Upper lobe of left lung (tissue), 6 donors: Measurements from ENCODE around the gene HNRNPA1. TPM values are rescaled to one million over a fixed set of nuclear protein-coding genes. Genes with fewer than 3 reads are reported as not detected.

Experiments
- ATAC-seq, 2 donors: fragments of 200-7000 bp; cut with Tn5 transposase; one replicate each; pipeline ENCODE4 v1.9.1; 2022; ENCODE audit warnings: mild to moderate bottlenecking in 2 of 2, moderate library complexity in 2 of 2; ENCODE audit not compliant: low FRiP score in 2 of 2
- DNase-seq, 2 donors: peaks; one replicate each; pipeline ENCODE4 v3.0.0-alpha.2; 2019 to 2020
- H3K27ac ChIP-seq, 4 donors: fragments of 200-600 bp; sonication (generic); one replicate each; pipeline ENCODE4 v1.5.1; 2016 to 2019
- H3K27me3 ChIP-seq, 4 donors: fragments of 200-600 bp; sonication (generic); one replicate each; pipeline ENCODE4 v1.5.1; 2017 to 2019
- H3K36me3 ChIP-seq, 4 donors: fragments of 200-600 bp; sonication (generic); one replicate each; pipeline ENCODE4 v1.5.1; 2016 to 2019
- H3K4me1 ChIP-seq, 4 donors: fragments of 200-600 bp; sonication (generic); one replicate each; pipeline ENCODE4 v1.5.1; 2018 to 2019
- H3K4me3 ChIP-seq, 4 donors: fragments of 200-600 bp; sonication (generic); one replicate each; pipeline ENCODE4 v1.5.1; 2017 to 2019; ENCODE audit warnings: mild to moderate bottlenecking in 2 of 4, moderate library complexity in 1 of 4
- H3K9me3 ChIP-seq, 4 donors: fragments of 200-600 bp; sonication (generic); one replicate each; pipeline ENCODE4 v1.5.1; 2018 to 2019
- EP300 ChIP-seq, 4 donors: sonication (generic); formaldehyde crosslinking; IDR thresholded peaks; one replicate each; pipeline ENCODE4 v1.5.1; 2017; ENCODE audit warnings: antibody characterized with exemption in 4 of 4, control low read depth in 2 of 4
- POLR2A ChIP-seq, 4 donors: fragments of 450-650 bp; IDR thresholded peaks; one replicate each; pipeline ENCODE4 v1.5.1; 2016 to 2017; ENCODE audit warnings: antibody characterized with exemption in 4 of 4, mild to moderate bottlenecking in 2 of 4
- POLR2AphosphoS5 ChIP-seq, 2 donors: sonication (generic); formaldehyde crosslinking; IDR thresholded peaks; one replicate each; pipeline ENCODE4 v1.5.1; 2017; ENCODE audit warnings: antibody characterized with exemption in 2 of 2
- WGBS, 2 donors: methylation state at CpG; one replicate each; pipeline ENCODE4 v1.1.5; 2017 to 2018; 5-methylcytosine and 5-hydroxymethylcytosine counted together
- total RNA-seq, 6 donors: library from RNA; depleted of rRNA in 4 of 6; stranded (reverse); fragments of >200 nt in 4 of 6; gene quantifications; one replicate each; pipeline versions ENCODE4 v1.1.0 to v1.2.1, GENCODE V29; 2016 to 2021
- TF ChIP-seq, protein P1 (sequence below), 6 experiments: fragments of 450-650 bp in 4 of 6; fragments of 200-600 bp in 2 of 6; sonication (generic) in 2 of 6; IDR thresholded peaks; one replicate each; pipeline ENCODE4 v1.5.1; 2016 to 2019; ENCODE audit warnings: antibody characterized with exemption in 6 of 6
- donor health status: DM: no; HTN: no; CAD: no; lungs with moderate emphysema.
- donor health status: DM: no; HTN: yes; CAD: no; lungs with severe emphysema.

HNRNPA1 gene
- total RNA-seq, 6 donors from 2014 or later = 255 to 870 (median 475) TPM

DNA sequence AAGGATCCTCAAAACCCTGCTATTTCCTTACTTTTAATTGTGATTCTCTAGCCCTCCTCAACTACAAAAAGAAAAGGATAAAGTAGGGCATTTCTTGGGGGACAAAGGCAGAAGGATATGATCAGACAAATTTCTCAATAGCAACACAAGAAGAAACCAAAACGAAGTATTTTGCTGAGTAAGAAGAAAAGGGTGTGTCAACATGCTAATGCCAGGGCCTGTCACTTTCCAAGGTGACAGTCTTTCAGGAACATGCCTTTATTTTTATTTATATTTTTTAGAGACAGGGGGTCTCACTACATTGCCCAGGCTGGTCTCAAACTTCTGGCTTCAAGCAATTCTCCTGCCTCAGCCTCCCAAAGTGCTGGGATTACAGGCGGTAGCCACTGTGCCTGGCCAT is 40.4 kb upstream of the HNRNPA1 start:
- no peaks in the 10 kb centered on the region for H3K9me3 ChIP-seq
- H3K36me3 ChIP-seq = peaks cover 0 to 65% (median 29%) of the 10 kb centered on the region in 4 donors
- no peak overlapping the region for H3K4me3 ChIP-seq
- no peaks in the 10 kb centered on the region for H3K27me3 ChIP-seq
- 68 to 70% methylated on average over 2 of the region's 2 CpGs for WGBS, 2 donors
- no peaks in the 10 kb centered on the region for H3K4me1 ChIP-seq
- no peak overlapping the region for H3K27ac ChIP-seq
- DNase-seq (no peak), ATAC-seq (no peak)
- TF ChIP-seq POLR2AphosphoS5 (IDR thresholded peaks at IDR 0.05) (no peak), EP300 (IDR thresholded peaks at IDR 0.05) (no peak), POLR2A (IDR thresholded peaks at IDR 0.05) (no peak)
- TF ChIP-seq, protein P1, sequence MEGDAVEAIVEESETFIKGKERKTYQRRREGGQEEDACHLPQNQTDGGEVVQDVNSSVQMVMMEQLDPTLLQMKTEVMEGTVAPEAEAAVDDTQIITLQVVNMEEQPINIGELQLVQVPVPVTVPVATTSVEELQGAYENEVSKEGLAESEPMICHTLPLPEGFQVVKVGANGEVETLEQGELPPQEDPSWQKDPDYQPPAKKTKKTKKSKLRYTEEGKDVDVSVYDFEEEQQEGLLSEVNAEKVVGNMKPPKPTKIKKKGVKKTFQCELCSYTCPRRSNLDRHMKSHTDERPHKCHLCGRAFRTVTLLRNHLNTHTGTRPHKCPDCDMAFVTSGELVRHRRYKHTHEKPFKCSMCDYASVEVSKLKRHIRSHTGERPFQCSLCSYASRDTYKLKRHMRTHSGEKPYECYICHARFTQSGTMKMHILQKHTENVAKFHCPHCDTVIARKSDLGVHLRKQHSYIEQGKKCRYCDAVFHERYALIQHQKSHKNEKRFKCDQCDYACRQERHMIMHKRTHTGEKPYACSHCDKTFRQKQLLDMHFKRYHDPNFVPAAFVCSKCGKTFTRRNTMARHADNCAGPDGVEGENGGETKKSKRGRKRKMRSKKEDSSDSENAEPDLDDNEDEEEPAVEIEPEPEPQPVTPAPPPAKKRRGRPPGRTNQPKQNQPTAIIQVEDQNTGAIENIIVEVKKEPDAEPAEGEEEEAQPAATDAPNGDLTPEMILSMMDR (IDR thresholded peaks at IDR 0.05) = no peak

DNA sequence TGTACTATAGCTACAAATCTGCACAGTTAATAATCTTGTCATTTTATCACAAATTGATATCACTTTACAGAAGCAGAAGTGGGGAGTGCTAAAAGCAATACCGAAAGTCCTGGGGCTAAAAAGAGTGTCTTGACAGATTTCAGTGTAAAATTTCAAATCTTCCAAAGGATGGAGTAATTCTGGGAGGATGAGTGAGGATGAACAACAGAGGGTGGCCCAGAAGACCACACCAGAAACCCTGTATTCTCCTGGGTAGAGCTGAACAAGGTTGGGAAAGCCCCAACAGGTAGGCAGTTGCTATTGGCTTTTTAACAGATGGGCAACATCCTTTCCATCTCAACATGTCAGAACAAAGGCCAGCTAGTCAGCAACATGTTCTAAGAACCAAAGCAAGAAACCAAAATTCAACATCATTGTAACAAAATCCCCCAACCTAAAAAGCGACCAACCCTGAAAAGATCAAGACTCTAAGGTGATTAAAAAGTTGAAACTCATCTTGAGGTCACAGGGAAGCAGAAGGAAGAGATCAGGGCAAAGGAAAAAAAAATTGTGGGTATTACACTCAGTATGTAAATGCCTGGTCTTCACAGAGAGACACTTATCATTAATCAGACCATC is 39.4 kb upstream of the HNRNPA1 start:
- Histone ChIP-seq H3K4me3 (no peak overlapping the region), H3K9me3 (no peaks in the 10 kb centered on the region), H3K27ac (no peak overlapping the region), H3K4me1 (no peaks in the 10 kb centered on the region), H3K27me3 (no peaks in the 10 kb centered on the region), H3K36me3 (peaks cover 5 to 69% (median 37%) of the 10 kb centered on the region in 4 donors)
- ATAC-seq (no peak), DNase-seq (no peak)
- WGBS, 2 donors = 91 to 96% methylated on average over 2 of the region's 2 CpGs
- TF ChIP-seq, protein P1 (IDR thresholded peaks at IDR 0.05) = no peak
- TF ChIP-seq POLR2A (IDR thresholded peaks at IDR 0.05) (no peak), POLR2AphosphoS5 (IDR thresholded peaks at IDR 0.05) (no peak), EP300 (IDR thresholded peaks at IDR 0.05) (no peak)

DNA sequence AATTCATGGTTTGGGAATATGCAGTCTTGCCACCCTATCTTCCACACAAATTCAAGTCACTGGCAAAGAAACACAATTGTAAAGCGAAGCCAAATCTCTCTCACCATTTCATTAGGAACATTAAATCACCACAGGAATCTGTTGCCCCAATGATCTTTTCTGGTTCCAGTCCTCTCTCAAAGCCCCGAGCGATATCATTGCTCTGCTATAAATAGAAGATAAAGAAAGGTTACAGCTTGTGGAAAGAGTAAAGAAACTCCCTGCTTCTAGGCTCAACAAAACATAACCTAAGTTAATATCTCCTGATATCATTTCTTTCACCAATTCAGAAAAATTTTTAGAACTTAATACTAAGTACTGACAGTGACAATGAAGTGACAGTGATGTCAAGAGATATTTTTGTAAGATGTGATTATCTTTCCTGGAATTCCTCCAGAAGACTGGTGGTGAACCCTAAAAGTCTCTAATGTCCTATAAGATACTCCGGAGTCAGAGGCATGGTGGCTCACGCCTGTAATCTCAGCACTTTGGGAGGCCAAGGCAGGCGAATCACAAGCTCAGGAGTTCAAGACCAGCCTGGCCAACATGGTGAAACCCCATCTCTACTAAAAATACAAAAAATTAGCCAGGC is 34.4 kb upstream of the HNRNPA1 start:
- Histone ChIP-seq H3K4me3 (no peak overlapping the region), H3K4me1 (no peaks in the 10 kb centered on the region), H3K9me3 (no peaks in the 10 kb centered on the region), H3K36me3 (peaks cover 5 to 68% (median 37%) of the 10 kb centered on the region in 4 donors), H3K27ac (no peak overlapping the region), H3K27me3 (no peaks in the 10 kb centered on the region)
- ATAC-seq (no peak), DNase-seq (no peak)
- TF ChIP-seq POLR2A (IDR thresholded peaks at IDR 0.05) = no peak
- TF ChIP-seq EP300 (IDR thresholded peaks at IDR 0.05) = no peak
- TF ChIP-seq POLR2AphosphoS5 (IDR thresholded peaks at IDR 0.05) = no peak
- TF ChIP-seq, protein P1 (IDR thresholded peaks at IDR 0.05) = no peak
- 91 to 92% methylated on average over 6 of the region's 6 CpGs for WGBS, 2 donors

DNA sequence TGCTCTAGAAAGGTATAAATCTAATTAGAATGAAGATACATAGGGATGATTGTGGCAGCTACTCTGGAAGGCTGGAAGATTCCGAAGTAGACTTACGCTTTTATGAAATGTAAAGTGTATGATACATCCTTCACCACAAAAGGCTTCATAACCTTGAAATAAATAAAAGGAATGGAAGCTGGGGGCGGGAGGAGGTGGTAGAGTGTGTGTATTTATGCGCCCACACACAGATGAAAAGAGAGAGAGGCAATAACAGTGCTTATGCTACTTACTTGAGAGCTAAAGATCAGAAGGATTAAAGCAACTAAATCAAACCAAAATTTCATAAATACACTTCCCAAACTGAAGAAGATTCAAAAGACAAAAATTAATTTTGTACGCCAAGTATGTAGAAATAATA is 31.0 kb upstream of the HNRNPA1 start:
- no peak for ATAC-seq
- 95 to 99% methylated on average over 5 of the region's 5 CpGs for WGBS, 2 donors

More for the DNA sequence above, 31.0 kb upstream of the HNRNPA1 start:
- Histone ChIP-seq H3K9me3 (no peaks in the 10 kb centered on the region), H3K4me1 (no peaks in the 10 kb centered on the region), H3K27ac (no peak overlapping the region), H3K27me3 (no peaks in the 10 kb centered on the region), H3K36me3 (peaks cover 5 to 54% (median 29%) of the 10 kb centered on the region in 4 donors), H3K4me3 (no peak overlapping the region)
- DNase-seq = no peak
- TF ChIP-seq, protein P1 (IDR thresholded peaks at IDR 0.05) = no peak
- no peak for TF ChIP-seq POLR2A (IDR thresholded peaks at IDR 0.05)
- TF ChIP-seq EP300 (IDR thresholded peaks at IDR 0.05) = no peak
- TF ChIP-seq POLR2AphosphoS5 (IDR thresholded peaks at IDR 0.05) = no peak
